Fibroblast of lung (primary cell): ENCODE results near the gene CHCHD6. TPM values are rescaled to one million over a fixed set of nuclear protein-coding genes. Genes with fewer than 3 reads are reported as not detected.

Experiments
- DNase-seq, 2 donors: peaks; one replicate each; pipeline versions ENCODE4 v3.0.0 to v3.0.0-alpha.2; 2010; ENCODE audit warnings: low read depth in 2 of 2
- H2AFZ ChIP-seq: 2 replicates; pipeline ENCODE4 v1.5.1; 2012; ENCODE audit warnings: low read length, control low read depth, inconsistent platforms
- H3K27ac ChIP-seq: 2 replicates; pipeline ENCODE4 v1.5.1; 2011; ENCODE audit warnings: low read length, control low read depth; ENCODE audit not compliant: insufficient read depth
- H3K27me3 ChIP-seq: 2 replicates; pipeline ENCODE4 v1.5.1; 2011; ENCODE audit warnings: mild to moderate bottlenecking, low read length; ENCODE audit not compliant: control insufficient read depth, insufficient read depth
- H3K36me3 ChIP-seq: 2 replicates; pipeline ENCODE4 v1.5.1; 2011; ENCODE audit warnings: low read length; ENCODE audit not compliant: control insufficient read depth, insufficient read depth
- H3K4me1 ChIP-seq: 2 replicates; pipeline ENCODE4 v1.5.1; 2011; ENCODE audit warnings: low read length; ENCODE audit not compliant: control insufficient read depth, insufficient read depth; ENCODE audit errors: extremely low read depth
- H3K4me2 ChIP-seq: 2 replicates; pipeline ENCODE4 v1.5.1; 2011; ENCODE audit warnings: low read length, control low read depth; ENCODE audit not compliant: insufficient read depth; ENCODE audit errors: extremely low read depth
- H3K4me3 ChIP-seq, 4 experiments: fragments of 200-600 bp in 1 of 4; sonication (generic) in 1 of 4; replicated peaks in 1 of 4; 2 replicates each; pipeline ENCODE4 v1.5.1; 2011 to 2016; ENCODE audit warnings: low read length in 4 of 4, low read depth in 3 of 4, mild to moderate bottlenecking in 3 of 4, control low read depth in 2 of 4, inconsistent platforms in 1 of 4, mixed read lengths in 1 of 4; ENCODE audit not compliant: insufficient read depth in 1 of 4; ENCODE audit errors: control extremely low read depth in 1 of 4
- H3K79me2 ChIP-seq: 2 replicates; pipeline ENCODE4 v1.5.1; 2012; ENCODE audit warnings: mild to moderate bottlenecking, low read length, inconsistent platforms; ENCODE audit not compliant: control insufficient read depth, insufficient read depth
- H3K9ac ChIP-seq: 2 replicates; pipeline ENCODE4 v1.5.1; 2011; ENCODE audit warnings: mild to moderate bottlenecking, low read length, control low read depth; ENCODE audit not compliant: insufficient read depth
- H3K9me3 ChIP-seq: 2 replicates; pipeline ENCODE4 v1.5.1; 2012; ENCODE audit warnings: low read depth, low read length; ENCODE audit not compliant: control insufficient read depth, insufficient read depth
- H4K20me1 ChIP-seq: 2 replicates; pipeline ENCODE4 v1.5.1; 2011; ENCODE audit warnings: low read length; ENCODE audit not compliant: control insufficient read depth, insufficient read depth; ENCODE audit errors: extremely low read depth
- CTCF ChIP-seq, 2 donors: IDR thresholded peaks in 1 of 2; conservative IDR thresholded peaks in 1 of 2; 1 replicate in 1 of 2; 2 replicates in 1 of 2; pipeline ENCODE4 v1.5.1; 2011 to 2012; ENCODE audit warnings: low read length in 2 of 2, control low read depth in 1 of 2, inconsistent platforms in 1 of 2, low read depth in 1 of 2, mild to moderate bottlenecking in 1 of 2
- EZH2 ChIP-seq: IDR thresholded peaks from 2 replicates; pipeline ENCODE4 v1.5.1; 2012; ENCODE audit warnings: low read length, control low read depth, mild to moderate bottlenecking; ENCODE audit errors: missing control alignments
- polyA plus RNA-seq, 2 donors: library from polyadenylated mRNA; depleted of rRNA in 1 of 2; stranded (reverse) in 1 of 2; unstranded in 1 of 2; fragments of >200 nt; gene quantifications; 2 replicates each; pipeline ENCODE4 v1.2.1, GENCODE V29; 2011 to 2012; ENCODE audit warnings: missing spikeins in 1 of 2
- total RNA-seq: library from RNA; depleted of rRNA; stranded (reverse); fragments of >200 nt; gene quantifications from 2 replicates; pipeline ENCODE4 v1.2.1, GENCODE V29; 2014

Gene CHCHD6
- total and polyA plus RNA-seq, 2 donors (not counting 1 experiment from before 2014, with no cell fraction given), result 9.5 to 11.1 TPM

DNA sequence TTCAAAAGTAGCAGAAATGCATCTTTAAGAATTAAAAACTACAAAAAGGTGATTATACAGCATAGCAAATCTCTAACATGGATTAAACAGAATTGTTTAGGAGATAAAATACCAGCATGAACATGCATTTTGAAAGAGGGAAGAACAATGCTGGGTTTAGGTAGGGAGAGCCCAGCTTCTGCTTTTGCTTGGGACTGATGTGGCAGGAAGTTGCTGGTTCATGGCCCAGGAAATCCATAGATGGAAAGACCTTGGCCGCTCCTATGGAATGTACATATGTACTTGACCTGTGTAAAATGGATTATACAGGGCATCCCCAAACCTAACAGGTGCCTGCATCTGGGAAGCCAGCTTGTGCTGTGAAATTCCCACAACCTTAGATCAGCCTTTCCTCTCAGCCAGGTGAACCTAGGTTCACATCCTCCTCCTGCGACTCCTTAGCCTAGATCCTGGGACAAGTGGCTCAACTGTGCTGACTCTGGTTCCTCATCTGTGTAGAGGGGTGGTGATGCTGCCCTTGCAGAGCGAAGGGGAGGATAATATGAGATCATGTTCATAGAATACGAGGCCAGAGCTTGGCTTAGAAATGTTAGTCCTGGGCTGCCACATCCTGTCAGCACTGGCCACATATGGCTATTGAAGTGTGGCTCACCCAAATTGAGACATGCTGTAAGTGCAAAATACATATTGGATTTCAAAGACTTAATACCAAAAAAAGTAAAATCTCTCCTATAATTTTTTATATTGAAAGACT, 231.9 kb downstream of the CHCHD6 start:
- no peak for TF ChIP-seq CTCF (conservative IDR thresholded peaks at IDR 0.05 in 1 of 2, IDR thresholded peaks at IDR 0.05 in 1 of 2; ENCODE audit: low read depth in 1 of 2, low read length in 2 of 2)
- TF ChIP-seq EZH2, result no peak
- H3K4me3 ChIP-seq, result no peak overlapping the region
- H3K9ac ChIP-seq, result no peak overlapping the region
- H3K9me3 ChIP-seq, result no peaks in the 10 kb centered on the region
- no peaks in the 10 kb centered on the region for H3K79me2 ChIP-seq
- no peak for DNase-seq
- H3K4me1 ChIP-seq, result peaks cover 12% of the 10 kb centered on the region
- no peaks in the 10 kb centered on the region for H3K27me3 ChIP-seq
- no peak overlapping the region for H3K27ac ChIP-seq
- no peaks in the 10 kb centered on the region for H3K36me3 ChIP-seq
- no peak overlapping the region for H2AFZ ChIP-seq
- no peak overlapping the region for H3K4me2 ChIP-seq
- no peaks in the 10 kb centered on the region for H4K20me1 ChIP-seq

GRCh38 chr3:126936853-126937425, 232.9 kb downstream of the CHCHD6 start:
- Histone ChIP-seq H3K27me3 (no peaks in the 10 kb centered on the region), H2AFZ (no peak overlapping the region), H3K36me3 (no peaks in the 10 kb centered on the region), H3K4me2 (no peak overlapping the region), H4K20me1 (no peaks in the 10 kb centered on the region), H3K4me1 (peaks cover 9% of the 10 kb centered on the region), H3K9ac (no peak overlapping the region), H3K27ac (no peak overlapping the region), H3K9me3 (no peaks in the 10 kb centered on the region), H3K79me2 (no peaks in the 10 kb centered on the region), H3K4me3 (no peak overlapping the region)
- no peak for TF ChIP-seq EZH2
- no peak for TF ChIP-seq CTCF (conservative IDR thresholded peaks at IDR 0.05 in 1 of 2, IDR thresholded peaks at IDR 0.05 in 1 of 2; ENCODE audit: low read depth in 1 of 2, low read length in 2 of 2)
- no peak for DNase-seq

- H3K9ac ChIP-seq, result no peak overlapping the region
- no peak overlapping the region for H3K4me3 ChIP-seq
- H3K9me3 ChIP-seq, result no peaks in the 10 kb centered on the region
- H3K4me1 ChIP-seq, result peaks cover 4% of the 10 kb centered on the region
- H4K20me1 ChIP-seq, result no peaks in the 10 kb centered on the region
- H3K4me2 ChIP-seq, result no peak overlapping the region
- TF ChIP-seq CTCF (conservative IDR thresholded peaks at IDR 0.05 in 1 of 2, IDR thresholded peaks at IDR 0.05 in 1 of 2; ENCODE audit: low read depth in 1 of 2, low read length in 2 of 2) (no peak), EZH2 (no peak)
- H3K36me3 ChIP-seq, result no peaks in the 10 kb centered on the region
- no peak overlapping the region for H3K27ac ChIP-seq
- peak in 1 of 2 donors; percentile 45 for DNase-seq
- no peaks in the 10 kb centered on the region for H3K27me3 ChIP-seq
- H2AFZ ChIP-seq, result no peak overlapping the region
- H3K79me2 ChIP-seq, result no peaks in the 10 kb centered on the region
Measured at GRCh38 chr3:126937533-126937932, 233.5 kb downstream of the CHCHD6 start.
